ENCODE data around the gene GAS7.

DNA sequence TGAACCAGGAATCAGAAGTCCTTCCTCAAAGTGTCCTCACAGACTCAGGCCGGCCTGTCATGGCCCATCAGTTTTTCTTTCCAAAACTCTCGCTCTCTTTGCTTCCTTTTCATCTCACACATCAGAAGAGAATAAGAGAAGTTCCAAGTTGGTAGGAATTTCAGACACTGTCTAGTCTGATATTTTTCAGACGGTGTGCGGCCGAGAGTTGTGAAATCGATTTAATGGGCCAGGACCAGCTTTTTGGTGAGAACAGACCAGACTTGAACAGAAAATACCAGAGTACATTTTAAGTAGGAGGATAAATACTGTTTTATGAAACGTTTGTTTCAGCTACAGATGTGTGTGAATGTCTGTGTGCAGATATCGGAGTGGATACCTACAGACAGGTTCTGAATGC is 268.5 kb downstream of the GAS7 start:
- TF ChIP-seq GATA1 (IDR thresholded peaks at IDR 0.05; ENCODE audit: low read depth, low read length) (no peak), POLR2A (IDR thresholded peaks at IDR 0.05; ENCODE audit: low read length) (no peak)
